GM18870 (cell line): ENCODE measurements around the gene ELAVL1.
"Not testable (repeated sequence)": the region's sequence is repeated elsewhere in the genome, so short reads cannot be mapped to it uniquely, and the experiment has no call there.

Experiments
- ATAC-seq: cut with Tn5 transposase; IDR thresholded peaks from one replicate; pipeline ENCODE4 v1.9.1; 2021; ENCODE audit warnings: moderate library complexity; ENCODE audit not compliant: unreplicated experiment

ELAVL1 gene

DNA sequence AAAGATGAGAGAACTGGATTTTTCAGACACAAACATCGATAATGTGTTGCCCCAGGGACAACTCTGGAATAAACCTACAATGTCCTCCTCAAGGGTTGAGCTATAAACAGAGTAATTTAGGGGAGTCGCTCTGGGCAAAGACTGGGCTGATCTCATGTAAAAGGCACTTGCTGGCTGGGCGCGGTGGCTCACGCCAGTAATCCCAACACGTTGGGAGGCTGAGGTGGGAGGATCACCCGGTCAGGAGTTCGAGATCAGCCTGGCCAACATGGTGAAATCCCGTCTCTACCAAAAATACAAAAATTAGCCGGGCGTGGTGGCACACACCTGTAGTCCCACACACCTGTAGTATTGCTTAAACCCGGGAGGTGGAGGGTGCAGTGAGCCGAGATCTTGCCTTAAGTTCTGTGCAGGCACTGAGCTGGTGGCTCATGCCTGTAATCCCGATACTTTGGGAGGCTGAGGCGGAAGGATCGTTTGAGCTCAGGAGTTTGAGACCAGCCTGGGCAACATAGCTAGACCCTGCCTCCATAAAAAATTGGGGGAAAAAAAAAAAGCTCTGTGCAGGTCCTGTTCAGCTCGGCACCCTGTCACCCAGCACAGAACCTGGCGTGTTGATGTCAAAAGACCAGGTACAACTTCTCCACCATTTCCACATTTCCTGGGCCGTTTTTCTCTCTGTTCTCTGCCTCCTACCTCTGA is 63.4 kb downstream of the ELAVL1 start:
- ATAC-seq = no peak

DNA sequence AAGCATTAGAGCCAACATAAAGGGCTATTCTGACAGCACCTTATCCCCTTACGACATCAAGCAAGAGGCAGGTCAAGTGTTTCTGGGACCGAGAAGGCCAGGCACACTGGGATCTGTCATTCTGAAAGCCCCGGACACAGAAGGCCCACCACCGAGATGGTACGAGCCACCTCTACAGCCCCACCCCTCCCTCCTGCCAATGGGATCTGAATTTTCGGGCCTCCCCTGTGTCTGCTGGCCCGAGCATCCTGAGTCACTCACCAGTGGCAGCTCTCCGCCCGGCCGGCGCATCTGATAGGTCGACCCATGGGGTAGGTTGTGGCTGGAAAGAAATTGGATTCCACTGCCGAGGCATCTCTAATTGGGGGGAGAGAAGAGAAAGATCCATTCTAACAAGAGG is 64.6 kb downstream of the ELAVL1 start:
- no peak for ATAC-seq

DNA sequence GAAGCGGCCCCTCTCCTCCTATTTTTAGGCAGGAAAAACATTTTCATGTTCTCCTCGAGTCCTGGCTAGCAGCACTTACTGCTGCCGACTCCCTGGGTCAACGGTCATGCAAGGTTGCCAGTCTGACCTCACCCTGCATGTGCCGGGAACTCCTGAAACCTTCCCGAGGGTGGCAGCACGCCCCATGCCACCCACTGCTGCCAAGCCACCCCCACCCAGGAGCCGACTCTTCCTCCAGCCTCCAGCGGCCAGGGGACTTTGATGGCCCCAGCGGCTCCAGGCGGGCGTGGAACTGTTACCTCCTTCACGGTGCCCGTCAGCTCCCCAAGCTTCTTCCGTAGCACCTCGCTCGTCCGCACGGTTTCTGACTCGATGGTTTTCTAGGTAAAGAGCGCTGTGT is 70.7 kb downstream of the ELAVL1 start:
- no peak for ATAC-seq

DNA sequence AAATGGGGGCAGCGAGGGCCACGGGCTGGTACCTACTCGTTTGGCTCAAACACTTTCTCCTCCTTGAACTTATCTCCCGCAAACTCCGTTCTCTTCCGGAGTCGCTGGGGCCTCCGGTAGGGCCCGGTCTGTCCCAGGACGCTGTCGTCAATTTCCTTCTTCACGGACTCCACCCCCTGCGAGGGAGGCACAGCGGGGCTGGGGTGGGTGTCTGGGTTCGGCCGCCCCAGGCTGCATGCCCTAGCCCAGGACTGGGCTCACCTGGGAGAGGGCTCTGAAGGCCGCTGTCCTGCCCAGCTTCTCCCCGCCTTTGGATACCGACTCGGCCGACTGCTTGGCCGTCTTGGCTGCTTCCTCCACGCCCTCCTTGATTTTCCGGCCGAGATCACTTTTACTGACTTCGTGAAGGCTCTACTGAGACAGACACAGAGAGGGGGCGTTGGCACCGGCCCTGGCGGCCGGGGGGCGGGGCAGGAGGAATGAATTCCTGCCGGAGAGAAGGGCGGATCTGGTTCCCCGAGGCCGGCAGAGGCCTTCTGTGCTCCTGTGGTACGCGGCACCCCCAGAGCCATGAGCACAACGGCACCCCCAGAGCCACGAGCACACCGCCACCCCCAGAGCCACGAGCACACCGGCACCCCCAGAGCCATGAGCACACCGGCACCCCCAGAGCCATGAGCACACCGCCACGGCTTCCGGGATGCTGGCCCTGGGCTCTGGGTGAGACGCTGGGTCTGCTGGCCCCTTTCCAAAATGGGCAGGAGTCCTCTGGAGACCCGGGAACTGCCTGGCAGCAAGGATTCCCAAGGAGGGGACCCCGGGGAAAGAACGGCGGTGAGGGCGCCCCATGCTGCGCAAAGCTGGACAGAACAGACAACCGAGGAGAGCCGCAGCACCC is 71.4 kb downstream of the ELAVL1 start:
- no peak for ATAC-seq

DNA sequence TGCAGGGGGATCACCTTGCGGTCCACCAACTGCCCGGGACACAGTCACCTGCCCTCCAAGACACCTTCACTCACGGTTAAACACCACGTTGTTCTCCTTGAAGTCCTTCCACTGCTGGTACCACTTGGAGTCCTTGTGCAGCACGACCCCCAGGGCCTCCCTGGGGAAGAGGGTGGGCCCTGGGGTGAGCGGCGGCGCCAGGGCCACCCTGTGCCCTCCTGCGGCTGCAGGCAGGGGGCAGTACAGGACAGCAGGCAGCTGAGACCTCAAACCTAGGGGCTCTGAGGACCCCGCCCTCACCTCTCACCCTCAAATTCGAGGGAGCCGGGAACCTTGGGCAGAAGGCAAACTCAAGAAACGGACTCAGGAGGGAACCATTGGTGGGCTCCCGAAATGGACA is 72.0 kb downstream of the ELAVL1 start:
- ATAC-seq = no peak

DNA sequence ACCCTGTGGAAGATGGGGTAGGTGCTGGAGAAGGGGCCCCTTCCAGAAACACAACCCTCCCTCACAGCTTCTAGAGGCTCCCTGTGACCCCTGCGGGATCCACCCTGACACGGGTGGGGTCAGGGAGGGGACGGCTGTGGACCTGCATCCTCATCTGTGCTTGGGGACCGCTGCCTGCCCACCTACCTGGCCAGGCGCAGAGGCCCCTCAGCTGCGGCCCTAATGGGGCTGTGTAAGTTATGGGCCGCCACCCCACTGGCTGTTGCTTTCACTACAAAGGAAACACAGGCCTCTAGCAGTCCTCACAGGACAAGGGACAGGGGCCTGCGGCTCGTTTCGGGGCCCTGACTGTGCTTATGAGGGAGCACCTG is 72.5 kb downstream of the ELAVL1 start:
- no peak for ATAC-seq

DNA sequence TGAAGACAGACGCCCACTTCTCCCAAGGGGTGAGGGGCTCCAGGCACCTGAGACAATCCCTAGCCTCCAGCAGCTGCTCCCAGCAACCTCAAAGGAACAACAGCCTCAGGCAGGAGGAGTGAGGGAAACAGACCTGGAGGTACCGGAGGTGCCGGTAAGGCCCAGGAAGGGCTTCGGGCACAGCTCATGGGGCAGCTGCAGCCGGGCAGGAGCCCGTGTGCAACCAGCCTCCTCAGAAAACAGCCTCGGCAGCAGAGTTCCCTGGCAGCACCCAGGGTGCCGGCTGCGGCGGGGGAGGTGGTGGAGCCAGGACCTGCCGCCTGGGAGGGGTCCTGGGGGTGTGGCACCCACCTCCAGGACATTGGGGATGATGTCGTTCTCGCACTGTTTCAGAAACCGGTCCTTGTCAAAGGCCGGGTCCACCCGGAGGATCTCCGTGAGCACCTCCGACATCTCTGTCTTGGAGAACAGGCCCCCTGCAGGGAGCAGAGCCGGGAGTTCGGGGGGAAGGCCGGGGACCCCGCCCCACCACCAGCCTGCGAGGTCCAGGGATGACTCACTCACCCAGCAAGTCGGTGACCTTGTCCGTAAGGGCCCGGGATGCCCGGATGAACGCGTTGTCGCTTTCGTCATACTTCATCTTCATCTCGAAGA is 73.0 kb downstream of the ELAVL1 start:
- no peak for ATAC-seq

DNA sequence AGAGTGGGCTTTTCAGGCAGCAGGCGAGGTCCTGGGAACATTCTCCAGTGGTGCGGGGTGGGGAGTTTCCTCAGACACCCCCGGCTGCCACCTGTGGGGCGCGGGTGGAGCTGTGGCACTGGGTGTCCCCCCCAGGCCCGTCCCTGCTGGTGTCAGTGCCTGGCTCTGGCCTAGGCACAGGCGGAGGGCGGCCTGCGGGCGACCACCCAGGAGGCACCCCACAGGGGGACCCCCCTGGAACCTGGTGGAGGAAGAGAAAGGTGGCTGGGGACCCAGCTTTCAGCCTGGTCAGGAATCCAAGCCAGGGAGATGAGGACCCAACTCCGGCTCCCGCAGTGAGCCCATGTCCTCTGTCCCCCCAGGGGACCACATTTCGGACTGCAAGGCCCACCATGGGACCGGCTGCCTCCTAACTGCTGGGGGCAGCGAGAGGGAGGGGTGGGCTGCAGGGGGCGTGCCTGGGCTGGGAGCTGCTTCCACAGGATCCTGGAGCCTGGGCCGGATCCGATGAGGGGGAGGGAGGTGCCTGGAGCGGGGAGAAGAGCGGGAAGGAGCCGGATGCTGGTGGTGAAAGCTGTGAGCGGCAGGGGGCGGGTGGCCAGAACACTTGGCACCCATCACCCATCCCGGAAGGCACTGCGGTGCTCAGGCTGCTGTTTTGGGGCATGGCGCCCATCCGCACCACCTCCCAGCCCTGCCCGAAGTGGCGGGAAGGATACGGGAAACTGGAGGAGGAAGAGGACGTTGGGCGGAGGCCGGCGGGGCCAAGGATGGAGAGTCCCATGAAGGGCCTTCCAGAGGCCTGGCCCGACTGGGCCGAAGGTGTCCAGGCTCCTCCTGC is 74.0 kb downstream of the ELAVL1 start:
- ATAC-seq = no peak

DNA sequence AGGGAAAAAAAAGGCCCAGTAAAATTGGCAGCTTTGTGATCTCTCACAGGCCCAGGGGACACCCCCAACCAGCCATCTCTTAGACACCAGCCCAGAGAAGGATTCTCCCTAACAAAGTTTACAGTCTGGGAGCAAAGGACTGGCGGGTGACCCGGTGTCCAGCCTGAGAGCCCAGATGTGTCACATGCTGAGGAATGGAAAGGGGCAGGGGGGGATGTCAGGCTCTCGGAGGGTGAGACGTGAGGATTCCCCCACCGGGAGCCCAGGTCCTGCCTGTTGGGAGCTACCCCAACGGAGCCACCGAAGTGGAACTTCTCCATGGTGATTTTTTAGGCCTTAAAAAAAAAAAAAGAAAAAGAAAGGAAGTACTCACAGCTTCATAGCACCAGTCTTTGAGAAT is 74.7 kb downstream of the ELAVL1 start:
- ATAC-seq = no peak

DNA sequence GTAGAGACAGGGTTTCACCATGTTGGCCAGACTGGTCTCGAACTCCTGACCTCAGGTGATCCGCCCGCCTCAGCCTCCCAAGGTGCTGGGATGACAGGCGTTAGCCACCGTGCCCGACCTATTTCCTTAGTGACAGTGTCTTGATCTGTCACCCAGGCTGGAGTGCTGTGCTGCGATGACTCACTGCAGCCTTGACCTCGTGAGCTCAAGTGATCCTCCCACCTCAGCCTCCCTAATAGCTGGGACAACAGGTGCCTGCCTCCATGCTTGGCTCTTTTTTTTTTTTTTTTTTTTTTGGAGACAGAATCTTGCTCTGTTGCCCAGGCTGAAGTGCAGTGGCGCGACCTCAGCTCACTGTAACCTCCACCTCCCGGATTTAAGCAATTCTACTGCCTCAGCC is 75.4 kb downstream of the ELAVL1 start:
- not testable (repeated sequence) for ATAC-seq

DNA sequence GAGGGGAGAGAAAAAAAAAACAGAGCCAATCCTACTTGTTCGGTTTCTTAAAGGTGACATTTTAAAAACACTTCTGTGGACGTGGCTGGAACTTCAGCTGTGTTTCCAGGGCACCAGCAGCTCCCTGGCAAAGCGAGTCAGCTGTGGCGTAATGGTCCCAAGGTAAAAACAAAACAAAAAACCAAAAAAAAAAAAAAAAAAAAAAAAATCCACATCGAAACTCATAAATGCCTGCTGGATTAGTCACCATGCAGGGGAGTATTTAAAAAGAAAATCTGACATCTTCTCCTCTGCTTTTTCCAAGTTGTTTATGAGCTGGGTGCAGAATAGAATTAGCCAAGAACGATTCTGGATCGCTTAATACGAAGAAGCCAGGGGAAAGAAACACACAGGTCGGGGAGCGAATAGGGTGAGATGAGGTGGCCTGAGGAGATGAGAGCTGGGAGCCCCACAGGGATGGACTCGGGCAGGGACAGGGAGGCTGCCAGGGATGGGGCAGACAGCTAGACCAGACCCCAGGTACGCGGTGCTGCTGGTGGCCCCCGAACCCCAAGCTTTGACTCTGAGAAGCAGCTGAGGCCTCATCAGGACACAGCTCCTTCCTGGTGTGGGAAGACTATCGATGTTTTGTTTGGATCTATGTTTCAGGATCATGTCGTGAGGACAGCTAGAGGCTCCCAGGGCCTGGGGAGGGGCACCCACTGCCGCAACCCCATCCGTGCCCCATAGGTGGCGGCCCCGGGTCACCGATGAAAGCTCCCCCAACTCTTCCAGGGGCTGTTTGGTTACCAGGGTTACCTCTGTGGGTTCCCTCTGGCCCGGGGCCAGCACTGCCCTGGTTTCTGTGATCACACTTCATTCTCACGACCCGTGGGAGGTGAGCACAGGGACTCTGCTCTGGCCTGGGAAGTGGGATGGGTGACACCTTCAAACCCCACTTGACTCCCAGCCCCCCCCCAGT is 76.4 kb downstream of the ELAVL1 start:
- no peak for ATAC-seq

DNA sequence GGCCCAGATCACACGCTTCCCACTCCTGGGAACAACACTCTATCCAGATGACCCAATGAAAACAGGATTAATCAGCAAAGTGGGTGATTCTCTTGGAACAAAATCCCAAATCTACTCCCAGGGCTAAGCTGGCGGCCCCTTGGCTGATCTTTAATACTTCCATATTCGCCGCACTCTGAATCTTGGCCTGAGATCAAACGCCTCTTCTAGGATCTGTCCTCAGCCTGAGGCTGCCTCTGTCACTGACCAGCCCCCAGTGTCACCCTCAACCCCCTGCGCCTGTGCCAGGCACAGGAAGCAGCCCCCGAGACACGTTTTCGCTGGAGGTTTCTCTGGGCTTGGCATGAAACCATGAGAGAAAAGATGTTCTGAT is 77.1 kb downstream of the ELAVL1 start:
- no peak for ATAC-seq

DNA sequence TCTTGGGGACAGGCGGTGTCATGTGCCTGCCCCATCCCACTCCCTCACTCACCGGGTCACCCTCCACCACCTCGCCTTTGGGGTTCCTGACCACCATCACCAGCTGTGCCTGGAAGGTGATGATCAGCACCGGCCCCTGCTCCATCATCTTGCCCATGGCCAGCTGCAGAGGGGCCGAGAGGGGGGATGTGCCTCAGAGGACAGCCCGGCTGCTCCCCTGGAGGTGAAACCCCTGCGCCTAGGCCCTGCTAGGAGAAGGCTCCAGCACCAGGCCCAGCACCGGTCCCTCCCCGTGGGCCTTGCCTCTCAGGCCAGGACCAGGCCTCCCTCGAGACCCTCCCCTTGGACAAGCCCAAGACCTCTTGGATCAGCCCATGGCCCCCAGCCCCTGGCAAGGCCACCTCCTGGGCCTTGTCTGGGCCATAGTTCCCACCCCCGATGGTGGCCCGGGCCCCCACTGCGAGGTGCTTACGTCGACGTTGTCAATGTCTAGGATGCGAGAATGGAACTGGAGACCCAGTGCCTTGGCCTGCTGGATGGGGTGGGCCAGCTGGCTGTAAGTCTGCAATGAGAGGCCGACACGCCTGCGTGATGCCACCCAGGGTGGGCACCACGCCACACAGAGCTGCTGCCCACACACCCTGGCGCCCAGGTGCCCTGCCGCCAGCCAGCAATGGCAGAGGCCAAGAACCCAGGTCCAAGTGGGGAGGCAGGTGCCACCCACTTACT is 77.7 kb downstream of the ELAVL1 start:
- ATAC-seq = no peak

DNA sequence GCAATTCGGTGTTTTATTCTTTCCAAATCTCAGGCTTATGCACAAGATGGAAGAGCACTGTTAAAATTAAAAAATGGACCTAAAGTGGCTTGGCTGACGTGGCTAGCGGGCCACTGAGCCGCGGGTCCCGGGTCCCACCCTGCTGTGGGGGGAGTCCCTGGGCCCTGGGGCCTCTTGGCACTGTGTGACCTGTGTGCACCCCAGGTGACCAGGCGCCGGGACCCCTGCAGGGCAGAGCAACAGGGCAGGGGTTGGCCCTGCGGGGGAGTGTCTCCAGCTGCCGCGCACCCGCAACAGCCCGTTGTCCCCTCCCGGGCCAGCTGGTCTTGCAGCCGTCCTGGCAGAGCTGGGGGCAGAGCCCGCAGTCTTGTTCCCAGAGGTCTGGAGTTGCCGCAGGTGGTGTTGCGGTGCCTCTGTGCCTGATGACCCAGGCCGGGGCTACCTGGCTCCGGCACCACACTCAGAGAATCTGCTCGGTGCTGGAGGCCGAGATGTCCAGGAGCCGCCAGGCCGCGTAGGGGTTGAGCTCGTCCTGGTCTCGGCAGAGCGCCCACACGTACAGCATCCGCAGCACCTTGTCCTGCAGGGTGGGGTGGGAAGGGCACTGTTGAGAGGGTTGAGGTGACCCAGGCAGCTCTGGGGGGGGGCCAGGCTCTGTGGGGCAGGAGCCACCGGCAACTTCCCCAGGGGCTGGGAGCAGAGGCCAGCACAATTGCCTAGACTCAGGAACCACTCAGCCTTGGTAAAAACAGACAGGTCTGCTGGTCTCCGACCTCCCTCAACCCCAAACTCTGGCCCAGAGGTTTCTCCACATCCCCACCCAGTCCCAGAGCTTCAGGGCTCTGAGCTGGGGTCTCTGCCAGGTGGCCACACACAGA is 78.5 kb downstream of the ELAVL1 start:
- no peak for ATAC-seq

DNA sequence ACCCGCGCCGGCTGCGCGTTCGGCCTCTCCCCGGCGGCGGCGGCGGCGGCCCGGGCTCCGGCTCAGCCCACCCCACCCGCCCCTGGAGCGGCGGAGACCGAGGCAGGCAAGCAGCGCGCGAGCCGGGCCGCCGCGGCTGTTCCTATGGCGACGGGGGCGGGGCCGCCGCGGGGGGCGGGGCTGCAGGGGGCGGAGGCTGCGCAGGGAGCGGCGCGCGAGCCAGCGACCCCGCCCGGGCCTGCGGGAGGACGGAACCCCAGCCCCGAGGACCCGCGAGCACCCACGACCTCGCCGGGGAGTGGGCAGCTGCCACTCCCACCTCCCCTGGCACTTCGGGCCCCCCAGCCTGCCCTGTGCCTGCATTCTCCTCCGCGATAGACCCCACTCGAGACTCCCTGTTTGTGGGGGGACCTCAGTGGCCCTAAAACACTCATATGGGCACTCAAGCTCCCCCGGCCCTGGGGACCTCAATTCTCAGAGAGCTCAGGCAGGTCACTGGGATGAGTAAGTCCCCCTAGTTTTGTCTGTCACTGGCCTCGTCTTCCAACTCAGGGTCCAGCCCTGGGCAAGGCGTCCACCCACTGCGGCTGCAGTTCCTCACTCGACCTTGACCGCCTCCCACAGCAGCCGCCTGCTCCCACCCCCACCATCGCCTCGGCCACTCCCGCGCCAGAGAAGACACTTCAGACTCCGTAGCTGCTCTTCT is 79.3 kb downstream of the ELAVL1 start, which contains the start of gene CTXN1:
Gene CTXN1, minus strand, starts transcription at position 115 of the 706 bp plus-strand sequence. CDS start 597 bp downstream, outside the sequence.
- ATAC-seq = no peak

DNA sequence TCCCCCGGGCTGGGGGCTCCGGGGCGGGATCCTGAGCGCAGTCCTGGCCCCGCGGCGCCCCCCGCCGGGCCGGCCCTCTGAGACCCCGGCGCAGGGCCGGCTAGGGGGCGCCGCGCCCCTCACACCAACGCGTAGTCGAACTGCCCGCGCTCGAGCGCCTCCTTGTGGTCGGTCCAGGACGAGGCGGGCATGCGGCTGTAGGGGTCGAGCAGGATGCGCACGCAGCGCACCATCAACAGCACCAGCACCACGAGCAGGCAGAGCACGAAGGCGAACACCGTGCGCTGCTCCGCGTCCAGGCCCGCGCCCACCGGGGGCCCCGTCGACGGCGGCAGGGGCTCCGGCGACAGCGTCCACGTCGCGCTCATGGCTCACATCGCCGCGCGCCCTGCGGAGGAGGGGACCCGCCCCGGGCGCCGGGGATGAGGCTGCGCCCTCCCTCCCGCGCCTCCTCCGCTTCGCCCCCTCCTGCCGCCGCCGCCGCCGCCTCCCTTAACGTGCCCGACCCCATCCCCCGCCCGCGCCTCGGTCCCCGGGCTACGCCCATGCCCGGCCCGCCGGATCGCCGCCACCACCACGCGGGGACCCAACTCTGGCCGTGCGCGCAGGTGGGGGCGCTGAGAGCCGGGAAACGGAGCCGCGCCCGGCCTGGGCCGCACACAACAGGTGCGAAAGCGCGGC is 80.1 kb downstream of the ELAVL1 start:
- ATAC-seq = no peak

DNA sequence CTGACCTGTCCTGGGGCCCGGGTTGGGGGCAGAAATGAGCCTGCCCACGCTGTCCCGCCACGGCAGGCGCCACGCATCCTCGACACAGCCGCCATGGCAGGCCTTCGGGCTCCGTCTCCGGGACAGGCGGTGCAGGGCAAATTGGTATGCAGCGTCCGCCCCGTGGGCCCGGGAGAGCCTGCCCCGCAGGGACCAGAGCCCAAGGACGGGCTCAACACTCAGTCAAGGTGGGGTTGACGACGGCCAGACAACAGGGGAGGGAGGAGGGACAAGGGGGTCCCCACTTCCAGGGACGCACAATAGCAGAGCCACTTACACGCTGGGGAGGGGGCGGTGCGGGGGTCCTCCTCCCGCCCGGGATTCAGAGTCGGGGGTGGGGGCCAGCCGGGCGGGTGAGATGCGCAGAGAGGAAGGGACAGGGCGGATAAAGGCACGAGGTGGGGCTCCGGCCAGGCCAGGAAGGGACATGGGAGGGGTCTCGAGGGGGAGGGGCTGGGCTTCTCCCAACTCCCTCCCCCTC is 80.7 kb downstream of the ELAVL1 start:
- ATAC-seq = no peak
